Measurements from ENCODE around the gene PRRG1.
"Not testable (repeated sequence)": the region's sequence is repeated elsewhere in the genome, so short reads cannot be mapped to it uniquely, and the experiment has no call there.

PRRG1 gene

DNA sequence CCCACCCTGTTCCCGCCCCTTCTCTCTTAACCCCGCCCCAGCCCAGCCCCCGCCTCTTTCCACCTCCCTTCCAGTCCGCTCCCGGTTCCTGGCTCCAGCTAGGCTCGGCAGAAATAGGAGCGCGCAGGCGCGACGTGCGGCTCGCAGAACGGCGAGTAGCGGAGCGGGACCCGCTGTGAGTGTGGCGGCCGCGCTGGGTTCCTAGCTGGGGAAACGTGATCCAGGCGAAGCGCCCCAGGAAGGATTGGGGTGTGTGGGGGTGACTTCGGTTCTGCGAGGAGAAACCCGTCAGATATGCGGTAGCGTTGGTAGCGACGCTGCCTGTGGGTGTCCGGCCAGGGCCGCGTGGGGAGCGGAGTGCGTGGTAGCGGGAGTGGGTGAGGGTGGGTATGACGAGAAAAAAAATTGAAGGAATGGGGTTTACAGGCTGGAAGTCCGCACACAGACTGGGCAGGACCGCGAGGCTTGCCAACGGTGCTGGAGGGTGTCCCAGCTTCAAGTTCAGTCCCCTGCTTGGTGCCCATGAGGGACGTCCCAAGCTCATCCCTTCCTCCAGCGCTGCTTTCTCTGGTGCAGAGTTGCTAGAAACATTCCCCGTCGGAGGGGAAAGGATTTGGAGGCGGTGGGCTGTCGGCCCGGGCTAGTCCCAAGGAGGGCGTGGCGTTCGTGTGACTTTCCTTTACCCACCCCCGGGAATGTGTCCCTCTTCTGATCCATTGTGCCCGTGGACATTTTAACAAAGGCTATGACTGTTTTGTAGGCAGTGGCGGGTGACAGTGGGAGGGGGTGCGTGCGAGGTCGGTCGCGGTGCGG lies at the start of gene PRRG1:
TSS of gene PRRG1 (plus strand) at position 144 of the 813 bp plus-strand sequence. CDS start 56,886 bp downstream, outside the sequence.
- no peak for DNase-seq (ENCODE audit: low read depth in 2 of 2)

DNA sequence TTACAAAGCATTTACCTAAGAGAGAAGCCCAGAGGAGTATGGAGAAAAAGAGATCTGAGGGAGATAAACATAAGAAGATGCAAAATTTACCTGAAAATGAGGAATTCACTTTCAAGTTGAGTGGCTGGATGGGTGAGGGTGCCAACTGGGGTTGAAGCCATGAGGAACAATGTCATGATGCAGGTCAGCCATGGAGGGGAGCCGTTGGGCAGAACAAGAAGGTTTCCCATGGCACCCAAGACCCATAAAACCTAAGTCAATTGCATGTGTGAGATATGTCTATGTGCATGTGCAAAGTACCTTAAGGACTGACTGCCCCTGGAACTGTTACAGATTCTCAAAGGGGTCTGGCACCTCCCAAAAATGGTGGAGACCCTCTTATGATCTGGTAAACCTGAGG lies 46.6 kb upstream of the PRRG1 start:
- no peak for DNase-seq (ENCODE audit: low read depth in 2 of 2)

DNA sequence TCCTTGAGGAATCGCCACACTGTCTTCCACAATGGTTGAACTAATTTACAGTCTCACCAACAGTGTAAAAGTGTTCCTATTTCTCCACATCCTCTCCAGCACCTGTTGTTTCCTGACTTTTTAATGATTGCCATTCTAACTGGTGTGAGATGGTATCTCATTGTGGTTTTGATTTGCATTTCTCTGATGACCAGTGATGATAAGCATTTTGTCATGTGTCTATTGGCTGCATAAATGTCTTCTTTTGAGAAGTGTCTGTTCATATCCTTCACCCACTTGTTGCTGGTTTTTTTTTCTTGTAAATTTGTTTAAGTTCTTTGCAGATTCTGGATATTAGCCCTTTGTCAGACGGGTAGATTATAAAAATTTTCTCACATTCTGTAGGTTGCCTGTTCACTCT lies 43.9 kb upstream of the PRRG1 start:
- not testable (repeated sequence) for DNase-seq (ENCODE audit: low read depth in 2 of 2)

DNA sequence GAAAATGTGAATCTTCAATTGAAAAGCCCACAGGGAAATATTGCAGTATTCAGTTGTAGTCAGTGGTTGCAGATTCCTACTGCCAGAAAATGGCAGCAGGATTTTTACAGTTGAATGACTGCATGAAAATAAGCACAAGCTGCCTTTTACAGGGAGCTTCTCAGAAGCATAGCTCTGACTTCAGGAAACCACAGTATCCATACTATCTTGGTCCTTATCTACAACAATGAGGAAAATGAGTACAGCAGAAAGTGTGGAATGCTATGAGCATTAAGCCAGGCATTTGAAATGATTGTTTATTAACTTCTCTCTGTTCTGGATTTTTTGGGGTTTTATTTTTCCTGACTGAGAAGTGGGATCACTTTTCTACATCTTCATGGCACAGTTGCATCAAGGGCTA lies 34.6 kb upstream of the PRRG1 start:
- DNase-seq (ENCODE audit: low read depth in 2 of 2), result no peak

DNA sequence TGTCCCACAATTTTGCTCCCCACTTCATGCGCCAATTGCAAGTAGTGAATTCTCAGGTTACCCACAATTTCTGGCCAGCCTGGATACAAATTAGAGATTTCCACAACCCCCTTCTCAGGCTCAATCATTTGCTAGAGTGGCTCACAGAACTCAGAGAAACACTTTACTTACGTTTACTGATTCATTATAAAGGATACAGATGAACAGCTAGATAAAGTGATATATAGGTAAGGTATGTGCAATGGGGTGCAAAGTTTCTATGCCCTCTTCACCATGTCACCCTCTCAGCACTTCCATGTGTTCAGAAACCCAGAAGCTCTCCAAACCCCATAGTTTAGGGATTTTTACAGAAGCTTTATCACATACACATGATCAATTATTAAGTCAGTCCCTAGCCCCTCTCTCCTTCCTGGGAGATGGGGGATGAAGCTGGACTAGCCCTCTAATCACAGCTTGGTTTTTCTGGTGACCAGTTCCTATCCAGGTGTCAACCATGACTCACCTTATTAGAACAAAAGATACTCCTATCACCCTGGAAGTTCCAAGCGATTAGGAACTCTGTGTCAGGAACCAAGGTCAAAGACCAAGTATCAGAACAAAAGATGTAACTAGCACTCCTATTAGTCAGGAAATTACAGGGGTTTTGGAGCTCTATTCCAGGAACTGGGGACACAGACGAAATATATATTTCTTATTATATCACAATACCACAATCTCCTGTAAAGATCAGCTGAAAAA lies 33.5 kb upstream of the PRRG1 start:
- no peak for DNase-seq (ENCODE audit: low read depth in 2 of 2)

DNA sequence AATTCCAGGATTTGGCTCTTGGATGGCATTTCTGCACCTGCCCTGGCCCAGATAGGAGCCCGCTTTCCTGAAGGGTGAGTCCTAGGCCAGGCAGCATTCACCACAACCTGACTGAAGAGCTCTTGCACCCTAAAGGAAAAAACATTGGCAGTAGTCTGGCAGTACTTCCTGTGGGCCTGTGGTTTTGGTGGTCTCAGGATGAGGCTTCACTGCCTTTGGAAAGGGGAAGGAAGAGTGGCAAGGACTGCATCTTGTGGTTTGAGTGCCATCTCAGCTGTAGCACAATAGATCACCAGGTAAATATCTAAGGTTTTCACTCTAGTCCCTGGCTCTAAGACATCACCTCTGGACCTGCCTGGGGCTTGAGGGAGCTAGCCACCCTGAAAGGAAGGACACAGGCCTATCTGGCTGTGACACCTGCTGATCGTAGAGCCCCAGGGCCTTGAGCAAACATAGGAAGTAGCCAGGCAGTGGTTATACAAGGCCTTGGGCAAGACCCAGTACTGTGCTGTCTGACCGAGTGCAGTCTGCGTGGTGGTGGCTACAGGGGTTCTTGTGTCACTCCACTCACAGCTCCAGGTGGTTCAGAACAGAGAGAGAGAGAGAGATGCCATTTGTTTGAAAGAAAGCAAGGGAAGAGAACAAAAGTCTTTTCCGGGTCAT lies 28.5 kb upstream of the PRRG1 start:
- DNase-seq (ENCODE audit: low read depth in 2 of 2), result no peak

DNA sequence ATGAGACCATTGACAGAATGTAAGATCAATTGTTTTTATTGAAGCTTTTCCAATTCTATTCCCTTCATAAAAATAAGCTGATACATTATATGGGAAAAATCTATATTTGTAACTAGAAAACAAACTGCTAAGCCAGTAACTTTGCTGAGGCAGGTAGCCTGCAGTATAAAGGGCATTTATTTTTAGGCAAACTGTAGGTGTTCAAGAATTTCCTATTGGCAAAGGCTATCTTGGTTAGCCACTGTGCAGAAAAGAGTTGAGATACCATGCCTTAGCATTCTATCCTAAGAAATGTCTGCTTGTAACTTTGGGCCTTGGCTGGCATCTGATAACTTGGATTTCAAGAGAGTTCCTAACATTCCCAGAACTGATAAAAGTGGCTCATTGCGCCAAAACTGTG lies 18.5 kb upstream of the PRRG1 start:
- no peak for DNase-seq (ENCODE audit: low read depth in 2 of 2)

DNA sequence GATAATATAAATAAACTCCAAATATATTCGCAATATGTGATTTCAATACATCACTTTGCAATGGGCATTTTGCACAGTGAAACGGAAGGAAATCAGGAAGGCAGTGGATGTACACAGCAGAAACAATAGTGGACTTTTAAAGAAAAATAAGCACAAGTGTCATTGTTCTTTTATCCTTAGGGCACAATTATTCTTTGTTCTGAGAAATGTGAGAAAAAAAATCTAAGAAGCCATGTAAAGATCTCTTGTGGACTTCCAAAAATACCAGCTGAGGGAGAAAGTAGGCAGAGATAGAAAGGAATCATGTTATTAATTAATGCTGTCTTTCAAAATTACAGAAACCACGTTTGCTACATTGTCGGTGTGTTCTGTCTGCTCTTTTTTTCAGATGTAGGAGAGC lies 17.6 kb upstream of the PRRG1 start:
- DNase-seq (ENCODE audit: low read depth in 2 of 2), result no peak

DNA sequence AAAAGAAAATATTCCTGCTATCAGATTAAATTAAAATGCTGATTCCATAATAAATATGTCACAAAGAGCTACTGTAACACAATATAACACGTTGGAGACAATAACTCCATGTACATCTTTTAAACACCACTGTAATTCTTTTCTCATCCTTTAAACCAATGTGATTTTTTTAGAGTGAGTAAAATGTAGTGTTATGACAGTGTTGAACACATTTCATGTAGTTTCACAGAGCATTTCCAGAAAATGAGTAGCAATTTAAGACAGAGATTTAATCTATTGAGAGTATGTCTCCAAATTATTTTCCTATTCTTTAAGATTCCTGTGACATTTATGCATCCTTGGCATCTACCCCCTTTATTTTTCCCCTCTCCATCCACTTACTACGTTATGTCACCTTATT lies 17.1 kb upstream of the PRRG1 start:
- DNase-seq (ENCODE audit: low read depth in 2 of 2), result no peak

DNA sequence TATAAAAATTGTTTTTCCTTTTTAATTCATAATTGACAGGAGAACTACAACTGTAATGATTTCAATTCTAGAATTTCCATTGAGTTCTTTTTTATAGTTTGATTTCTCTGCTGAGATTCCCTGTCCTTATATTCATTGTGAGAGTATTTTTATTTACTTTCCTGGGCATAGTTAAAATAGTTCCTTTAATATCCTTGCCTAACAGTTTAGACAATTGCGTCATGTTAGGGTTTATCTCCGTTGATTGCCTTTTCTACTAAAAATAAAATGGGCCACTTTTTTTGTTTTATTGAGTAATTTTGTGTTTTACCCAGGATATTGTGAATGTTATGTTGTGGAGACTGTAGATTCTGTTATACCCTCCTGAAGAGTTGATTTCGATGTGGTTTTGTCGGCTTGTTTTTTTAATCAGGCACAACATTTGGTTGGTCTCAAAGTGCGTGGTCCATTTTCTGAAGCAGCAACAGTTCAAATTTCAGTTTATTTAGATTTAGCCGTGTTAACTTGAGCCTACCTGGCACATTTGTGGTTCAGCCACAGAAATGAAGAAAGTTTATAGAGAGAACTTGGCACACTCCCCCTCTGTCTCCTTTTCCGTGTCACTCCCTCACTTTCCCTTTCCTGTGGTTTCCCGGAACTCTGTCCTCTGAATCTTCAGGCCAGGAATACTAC lies 16.0 kb upstream of the PRRG1 start:
- no peak for DNase-seq (ENCODE audit: low read depth in 2 of 2)

DNA sequence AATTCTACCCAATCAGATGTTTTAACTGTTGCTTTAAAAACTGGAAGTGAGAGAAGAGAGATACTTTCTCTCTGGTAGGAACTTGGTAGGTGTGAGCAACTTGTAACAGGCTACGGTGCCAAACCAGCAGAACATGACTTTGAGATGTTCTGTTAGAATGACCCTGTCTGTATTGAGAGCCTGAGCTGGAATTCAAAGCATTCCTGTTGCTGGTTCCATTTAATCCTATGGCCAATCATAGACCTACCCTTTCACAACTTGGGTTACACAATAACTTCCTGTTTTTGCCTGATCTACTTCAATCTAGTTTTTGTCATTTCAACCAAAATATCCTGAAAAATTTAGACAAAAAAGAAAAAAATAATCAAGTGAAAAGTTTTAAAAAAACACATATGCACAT lies 1.7 kb upstream of the PRRG1 start:
- no peak for DNase-seq (ENCODE audit: low read depth in 2 of 2)

DNA sequence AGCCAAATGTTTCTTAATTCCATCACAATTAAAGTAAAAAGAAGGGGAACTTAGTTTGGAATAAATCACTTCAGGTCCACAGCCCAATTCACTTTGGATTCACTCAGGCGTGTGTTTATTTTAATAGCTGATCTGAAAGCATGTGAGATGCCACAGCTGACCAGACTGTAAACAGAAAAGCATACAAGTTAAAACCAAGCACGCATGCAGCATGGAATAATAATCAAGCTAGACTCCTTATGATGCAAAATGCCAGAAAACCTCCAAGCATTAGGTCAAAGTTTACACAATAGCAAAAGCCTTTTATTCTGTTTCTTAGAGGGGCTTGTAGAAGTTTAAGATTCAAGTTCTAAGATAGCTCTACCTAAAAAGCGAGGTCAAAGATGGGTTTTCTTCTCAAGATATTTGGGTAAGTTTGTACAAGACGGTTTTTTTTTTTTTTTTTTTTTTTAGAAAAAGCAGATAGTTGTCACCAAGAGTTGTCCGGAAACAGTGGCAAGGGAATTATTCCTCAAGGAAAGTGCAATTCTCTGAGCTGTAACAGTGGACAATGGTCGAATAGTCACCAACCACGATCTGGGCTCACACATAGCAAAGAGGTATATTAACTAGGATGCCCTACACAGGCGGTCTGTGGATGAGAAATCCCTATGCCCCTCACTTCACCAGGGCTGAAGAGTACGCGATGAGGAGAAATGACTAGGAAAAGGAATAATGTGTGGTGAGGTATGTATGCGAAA lies 763 bp upstream of the PRRG1 start:
- no peak for DNase-seq (ENCODE audit: low read depth in 2 of 2)

DNA sequence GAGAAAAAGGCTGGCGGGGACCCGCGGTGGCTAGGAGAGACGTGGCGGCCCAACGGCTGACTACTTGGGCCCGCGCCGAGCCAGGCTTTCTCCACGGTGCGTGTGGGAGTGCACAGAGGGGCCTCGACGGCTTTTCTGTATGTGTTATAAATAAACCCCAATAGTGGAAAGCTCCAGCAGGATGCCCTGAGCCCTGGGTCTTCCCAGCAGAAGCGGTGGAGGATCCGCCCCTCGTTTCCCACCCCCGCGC lies 268 bp upstream of the PRRG1 start:
- no peak for DNase-seq (ENCODE audit: low read depth in 2 of 2)

DNA sequence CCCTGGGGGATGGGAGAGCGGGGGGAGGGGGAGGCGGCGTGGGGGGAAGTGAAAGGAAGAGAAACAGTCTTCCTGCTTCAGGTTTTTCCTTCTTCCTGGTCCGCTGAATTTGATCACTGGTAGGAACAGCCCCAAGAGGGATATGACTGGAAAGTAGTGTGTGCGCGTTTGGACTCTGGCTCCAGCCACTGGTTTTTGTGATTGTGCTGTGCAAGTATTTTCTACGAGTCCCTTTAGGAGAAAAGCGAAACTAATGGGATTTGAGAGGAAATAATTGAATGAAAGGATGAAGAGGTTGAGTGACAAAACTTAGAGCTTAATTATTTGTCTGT lies 836 bp downstream of the PRRG1 start:
- no peak for DNase-seq (ENCODE audit: low read depth in 2 of 2)

DNA sequence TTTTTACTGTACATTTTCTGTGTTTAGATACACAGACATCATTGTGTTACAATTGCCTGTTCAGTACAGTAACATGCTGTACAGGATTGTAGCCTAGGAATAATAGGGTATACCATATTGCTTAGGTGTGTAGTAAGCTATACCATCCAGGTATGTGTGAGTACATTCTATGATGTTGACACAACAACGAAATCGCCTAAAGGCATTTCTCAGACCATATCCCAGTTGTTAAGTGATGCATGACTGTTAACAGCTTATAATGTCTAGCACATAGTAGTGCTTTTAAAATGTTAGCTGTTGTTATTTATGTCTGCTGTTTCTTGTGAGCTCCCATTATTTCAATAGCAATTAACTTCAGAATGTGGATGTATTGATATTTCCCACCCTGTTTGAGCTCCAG lies 4.5 kb downstream of the PRRG1 start:
- no peak for DNase-seq (ENCODE audit: low read depth in 2 of 2)

DNA sequence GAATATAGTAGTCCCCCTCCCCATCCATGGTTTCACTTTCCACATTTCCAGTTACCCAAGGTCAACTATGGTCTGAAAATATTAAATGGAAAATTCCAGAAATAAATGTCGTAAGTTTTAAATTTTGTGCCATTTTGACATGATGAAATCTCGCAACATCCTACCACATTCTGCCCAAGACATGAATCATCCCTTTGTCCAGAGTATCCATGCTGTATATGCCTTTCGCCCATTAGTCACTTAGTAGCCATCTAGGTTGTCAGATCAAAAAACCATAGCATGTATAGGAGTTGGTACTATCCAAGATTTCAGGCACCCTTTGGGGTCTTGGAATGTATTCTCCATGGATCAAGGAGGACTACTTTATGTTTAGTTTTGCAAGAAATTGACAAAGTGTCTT lies 8.3 kb downstream of the PRRG1 start:
- no peak for DNase-seq (ENCODE audit: low read depth in 2 of 2)

DNA sequence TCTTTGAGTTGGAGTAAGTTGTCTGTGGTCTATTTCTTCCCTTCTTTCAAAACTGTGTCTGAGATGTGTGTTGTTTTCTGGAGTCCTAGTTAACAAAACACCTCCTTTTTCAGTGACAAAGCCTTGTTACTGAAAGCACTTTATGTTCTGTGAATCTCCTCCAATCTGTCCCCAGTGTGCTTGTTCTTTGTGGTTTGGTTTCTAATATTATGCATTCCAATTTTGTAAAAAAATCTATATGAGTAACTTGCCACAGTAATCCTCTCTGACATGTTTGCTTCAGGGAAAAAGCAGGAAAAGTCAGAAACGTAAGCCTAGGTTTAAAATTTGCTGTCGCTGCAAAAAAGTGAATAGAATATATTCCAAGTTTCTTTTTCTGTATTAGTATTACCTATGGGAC lies 12.4 kb downstream of the PRRG1 start:
- no peak for DNase-seq (ENCODE audit: low read depth in 2 of 2)

DNA sequence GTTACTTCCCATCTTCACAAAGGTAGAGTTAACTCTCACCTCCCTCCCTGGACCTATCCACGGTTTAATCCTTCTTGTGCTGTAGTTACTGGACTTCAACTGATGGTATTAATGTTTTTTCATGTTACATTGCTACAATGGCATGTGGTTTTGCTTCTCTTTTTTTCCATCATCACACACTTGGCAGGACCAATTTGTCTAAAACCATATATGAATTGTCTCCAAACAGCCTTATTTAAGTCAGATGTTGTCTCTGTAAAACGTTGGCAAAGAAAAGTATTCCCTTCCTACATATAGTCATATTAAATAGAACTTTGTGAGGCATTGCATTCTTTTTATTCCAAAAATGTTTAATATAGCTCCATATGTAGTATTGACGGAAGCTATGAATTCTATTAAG lies 15.5 kb downstream of the PRRG1 start:
- DNase-seq (ENCODE audit: low read depth in 2 of 2), result no peak

DNA sequence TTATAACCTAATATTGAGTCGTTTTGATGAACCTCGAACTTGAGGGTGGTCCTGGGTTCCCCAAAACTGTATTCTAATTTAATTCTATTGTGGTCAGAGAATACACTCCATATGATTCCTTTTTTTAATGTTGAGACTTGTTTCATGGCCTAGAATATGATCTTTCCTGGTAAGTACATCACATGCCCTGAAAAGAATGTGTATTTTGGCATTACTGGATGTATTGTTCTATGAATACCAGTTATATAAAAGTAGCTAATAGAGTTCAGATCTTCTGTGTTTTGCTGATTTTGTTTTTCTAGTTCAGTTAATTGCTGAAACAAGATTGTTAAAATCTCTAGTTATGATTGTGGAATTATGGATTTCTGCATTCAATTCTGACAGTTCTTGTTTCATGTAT lies 18.8 kb downstream of the PRRG1 start:
- no peak for DNase-seq (ENCODE audit: low read depth in 2 of 2)

DNA sequence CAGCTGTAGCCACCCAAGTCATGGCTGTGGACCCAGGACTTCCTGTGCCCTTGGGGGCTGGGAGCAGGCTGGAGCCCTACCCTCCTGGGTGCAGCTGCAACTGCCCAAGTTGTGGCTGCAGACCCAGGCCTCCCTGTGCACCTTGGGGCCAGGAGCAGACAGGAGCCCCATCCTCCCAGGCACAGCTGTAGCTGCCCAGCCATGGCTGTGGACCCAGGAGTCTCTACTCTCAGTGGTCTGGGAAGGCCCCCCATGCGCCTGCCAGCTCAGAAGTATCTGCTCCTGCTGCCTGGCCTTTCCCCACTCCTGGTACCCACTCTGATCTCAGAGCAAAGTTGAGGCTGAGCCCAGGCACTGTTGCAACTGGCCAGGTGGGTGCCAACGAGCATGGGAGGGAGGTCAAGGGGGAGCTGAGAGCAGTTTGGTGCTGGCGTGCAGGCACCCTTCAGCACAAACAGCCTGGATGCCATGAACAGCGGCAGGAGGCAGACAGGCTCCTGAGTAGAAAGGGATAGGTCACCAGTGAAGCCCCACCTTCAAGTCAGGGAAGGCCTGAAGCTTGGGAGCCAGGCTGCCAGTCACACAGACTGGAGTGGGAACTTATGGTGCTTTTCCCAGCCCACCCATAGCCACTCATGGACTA lies 21.5 kb downstream of the PRRG1 start:
- no peak for DNase-seq (ENCODE audit: low read depth in 2 of 2)

DNA sequence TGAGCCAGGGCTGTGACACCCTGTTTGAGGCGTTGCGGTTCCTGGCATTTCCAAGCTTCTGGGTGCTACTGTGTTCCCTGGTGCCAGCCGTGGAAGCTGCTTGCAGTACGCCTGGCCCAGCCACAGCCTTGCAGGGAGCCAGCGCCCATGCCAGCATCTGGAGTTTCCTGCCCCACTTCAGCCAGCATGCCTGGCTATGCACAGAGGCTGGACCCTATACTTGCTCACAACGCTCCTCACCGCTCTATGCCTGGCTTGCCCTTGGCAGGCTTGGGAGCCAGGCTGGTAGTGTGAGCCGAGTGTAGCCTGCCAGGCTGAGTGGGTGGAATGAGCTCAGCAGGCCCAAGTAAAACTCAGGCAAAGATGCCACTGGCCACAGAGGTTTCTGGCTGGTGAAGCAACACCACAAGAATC lies 22.4 kb downstream of the PRRG1 start:
- no peak for DNase-seq (ENCODE audit: low read depth in 2 of 2)

DNA sequence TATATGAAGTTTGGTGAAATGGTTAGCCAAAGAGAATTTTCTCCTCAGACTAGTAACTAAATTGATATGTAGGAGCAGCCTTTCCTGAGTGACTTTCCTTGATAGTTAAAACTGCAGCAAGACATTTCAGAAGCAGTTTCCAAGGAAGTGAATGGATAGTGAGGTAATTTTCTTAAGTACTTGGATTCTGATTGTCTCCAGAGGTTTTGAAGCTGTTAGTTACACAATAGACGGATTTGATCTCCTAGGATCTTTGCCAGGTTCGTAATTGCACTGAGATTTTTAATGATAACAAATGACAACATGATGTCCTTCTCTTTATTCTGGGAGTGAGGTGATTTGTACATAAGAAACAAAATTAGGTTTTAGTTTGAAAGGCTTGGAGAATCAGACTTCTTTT lies 29.2 kb downstream of the PRRG1 start:
- DNase-seq (ENCODE audit: low read depth in 2 of 2), result no peak
